IPS-18a (cell line): ENCODE data around the gene TH.
"Not testable (repeated sequence)": the region's sequence is repeated elsewhere in the genome, so short reads cannot be mapped to it uniquely, and the experiment has no call there.

ENCODE experiments used
- H3K27ac ChIP-seq: one replicate; pipeline ENCODE4 v1.5.1; 2013; ENCODE audit warnings: low read length
- H3K27me3 ChIP-seq: one replicate; pipeline ENCODE4 v1.6.1; 2013; ENCODE audit warnings: mild to moderate bottlenecking, low read length; ENCODE audit not compliant: control insufficient read depth, insufficient read depth
- H3K36me3 ChIP-seq: one replicate; pipeline ENCODE4 v1.6.1; 2013; ENCODE audit warnings: low read depth, low read length; ENCODE audit not compliant: control insufficient read depth
- H3K4me1 ChIP-seq: one replicate; pipeline ENCODE4 v1.6.1; 2013; ENCODE audit warnings: low read depth, low read length; ENCODE audit not compliant: control insufficient read depth
- H3K4me3 ChIP-seq: one replicate; pipeline ENCODE4 v1.5.1; 2013; ENCODE audit warnings: low read length
- H3K9ac ChIP-seq: one replicate; pipeline ENCODE4 v1.6.1; 2013; ENCODE audit warnings: mild to moderate bottlenecking, low read length, moderate library complexity
- H3K9me3 ChIP-seq: one replicate; pipeline ENCODE4 v1.6.1; 2013; ENCODE audit warnings: low read depth, low read length; ENCODE audit not compliant: control insufficient read depth

TH gene

GRCh38 chr11:2132246-2132645 is 39.4 kb downstream of the TH start:
- Histone ChIP-seq H3K9ac (no peak overlapping the region), H3K9me3 (no peaks in the 10 kb centered on the region), H3K36me3 (no peaks in the 10 kb centered on the region), H3K4me3 (no peak overlapping the region), H3K27me3 (peaks cover 55% of the 10 kb centered on the region), H3K27ac (no peak overlapping the region), H3K4me1 (peaks cover 5% of the 10 kb centered on the region)

- Histone ChIP-seq H3K9ac (no peak overlapping the region), H3K4me1 (peaks cover under 1% of the 10 kb centered on the region), H3K4me3 (no peak overlapping the region), H3K36me3 (no peaks in the 10 kb centered on the region), H3K27ac (no peak overlapping the region), H3K27me3 (peaks cover 49% of the 10 kb centered on the region), H3K9me3 (no peaks in the 10 kb centered on the region)
Observed at GRCh38 chr11:2131371-2132236, 40.0 kb downstream of the TH start.

- Histone ChIP-seq H3K27ac (no peak overlapping the region), H3K9ac (no peak overlapping the region)
Observed at GRCh38 chr11:2130881-2131352, 40.7 kb downstream of the TH start.

GRCh38 chr11:2129699-2130366 is 41.8 kb downstream of the TH start:
- H3K4me1 ChIP-seq: no peaks in the 10 kb centered on the region
- H3K4me3 ChIP-seq: no peak overlapping the region
- H3K9ac ChIP-seq: no peak overlapping the region
- H3K27ac ChIP-seq: no peak overlapping the region
- peaks cover 31% of the 10 kb centered on the region for H3K27me3 ChIP-seq
- no peaks in the 10 kb centered on the region for H3K36me3 ChIP-seq
- H3K9me3 ChIP-seq: no peaks in the 10 kb centered on the region

More at GRCh38 chr11:2130881-2131352, 40.7 kb downstream of the TH start:
- peaks cover 42% of the 10 kb centered on the region for H3K27me3 ChIP-seq
- no peaks in the 10 kb centered on the region for H3K9me3 ChIP-seq
- H3K4me3 ChIP-seq: no peak overlapping the region
- no peaks in the 10 kb centered on the region for H3K4me1 ChIP-seq
- H3K36me3 ChIP-seq: no peaks in the 10 kb centered on the region

- H3K27ac ChIP-seq: no peak overlapping the region
- no peak overlapping the region for H3K4me3 ChIP-seq
- H3K36me3 ChIP-seq: no peaks in the 10 kb centered on the region
- peaks cover 26% of the 10 kb centered on the region for H3K27me3 ChIP-seq
- H3K9ac ChIP-seq: no peak overlapping the region
- H3K4me1 ChIP-seq: no peaks in the 10 kb centered on the region
- H3K9me3 ChIP-seq: no peaks in the 10 kb centered on the region
Observed at GRCh38 chr11:2129308-2129698, 42.3 kb downstream of the TH start.

GRCh38 chr11:2128511-2129307 is 42.9 kb downstream of the TH start:
- H3K4me3 ChIP-seq: no peak overlapping the region
- H3K4me1 ChIP-seq: no peaks in the 10 kb centered on the region
- peaks cover 20% of the 10 kb centered on the region for H3K27me3 ChIP-seq

GRCh38 chr11:2128130-2128510 is 43.5 kb downstream of the TH start:
- no peak overlapping the region for H3K27ac ChIP-seq
- H3K36me3 ChIP-seq: no peaks in the 10 kb centered on the region
- no peaks in the 10 kb centered on the region for H3K4me1 ChIP-seq
- peaks cover 15% of the 10 kb centered on the region for H3K27me3 ChIP-seq
- H3K9me3 ChIP-seq: no peaks in the 10 kb centered on the region
- no peak overlapping the region for H3K9ac ChIP-seq
- H3K4me3 ChIP-seq: no peak overlapping the region

More at GRCh38 chr11:2128511-2129307, 42.9 kb downstream of the TH start:
- Histone ChIP-seq H3K9me3 (no peaks in the 10 kb centered on the region), H3K27ac (no peak overlapping the region), H3K9ac (no peak overlapping the region), H3K36me3 (no peaks in the 10 kb centered on the region)

- Histone ChIP-seq H3K4me1 (no peaks in the 10 kb centered on the region), H3K36me3 (no peaks in the 10 kb centered on the region), H3K4me3 (no peak overlapping the region), H3K9ac (no peak overlapping the region), H3K27ac (no peak overlapping the region), H3K9me3 (no peaks in the 10 kb centered on the region), H3K27me3 (peaks cover 9% of the 10 kb centered on the region)
Observed at GRCh38 chr11:2127482-2128129, 44.0 kb downstream of the TH start.

- no peak overlapping the region for H3K9ac ChIP-seq
- H3K27ac ChIP-seq: no peak overlapping the region
- peaks cover 4% of the 10 kb centered on the region for H3K27me3 ChIP-seq
- no peaks in the 10 kb centered on the region for H3K4me1 ChIP-seq
- no peaks in the 10 kb centered on the region for H3K36me3 ChIP-seq
- H3K4me3 ChIP-seq: no peak overlapping the region
- H3K9me3 ChIP-seq: no peaks in the 10 kb centered on the region
Observed at GRCh38 chr11:2126520-2127085, 45.0 kb downstream of the TH start.

GRCh38 chr11:2124736-2125484 is 46.7 kb downstream of the TH start:
- not testable (repeated sequence) for H3K27me3 ChIP-seq, H3K36me3 ChIP-seq, H3K27ac ChIP-seq, H3K9ac ChIP-seq, H3K4me3 ChIP-seq, H3K9me3 ChIP-seq, H3K4me1 ChIP-seq
